HG03460 (cell line): Measurements from ENCODE around the gene GIGYF2.

Experiments used
- ATAC-seq: cut with Tn5 transposase; IDR thresholded peaks from one replicate; pipeline ENCODE4 v1.9.1; 2021; ENCODE audit not compliant: unreplicated experiment

Gene GIGYF2

DNA sequence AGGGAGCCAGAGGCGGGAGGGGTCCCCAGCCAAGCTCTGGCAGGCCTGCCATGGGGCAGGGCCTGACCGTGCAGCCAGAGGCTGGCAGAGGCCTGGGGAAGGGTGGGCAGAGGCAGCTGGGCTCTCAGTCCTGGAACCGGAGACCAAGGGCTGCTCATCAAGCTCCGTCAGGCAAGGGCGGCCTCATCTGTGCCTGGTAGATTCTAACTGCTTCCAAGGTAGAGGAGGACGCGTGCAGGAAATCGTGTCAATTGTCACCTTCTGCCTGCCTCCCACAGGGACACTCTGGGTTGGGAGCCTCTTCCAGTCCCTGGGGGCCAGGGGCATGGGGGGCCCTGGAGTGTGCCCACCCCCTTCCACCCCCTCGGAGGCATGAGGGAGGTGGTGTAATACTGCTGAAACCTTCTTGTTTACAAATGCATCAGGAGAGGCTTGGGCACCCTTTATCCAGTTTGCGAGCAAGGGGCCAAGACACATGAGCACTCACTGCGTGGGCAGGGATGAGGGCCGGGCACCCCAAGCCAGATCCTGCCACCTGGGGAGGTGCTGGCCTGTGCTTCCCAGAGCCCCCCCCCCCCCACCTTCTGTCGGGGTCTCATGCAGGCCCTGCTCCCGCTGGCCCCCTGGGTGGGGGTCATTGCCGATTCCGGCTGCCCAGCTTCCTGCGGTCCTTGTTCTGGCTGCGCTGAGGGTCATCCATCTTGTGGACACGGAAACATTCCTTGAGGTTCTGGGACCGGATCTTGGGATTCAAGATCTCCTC lies 181.9 kb downstream of the GIGYF2 start:
- ATAC-seq: no peak

DNA sequence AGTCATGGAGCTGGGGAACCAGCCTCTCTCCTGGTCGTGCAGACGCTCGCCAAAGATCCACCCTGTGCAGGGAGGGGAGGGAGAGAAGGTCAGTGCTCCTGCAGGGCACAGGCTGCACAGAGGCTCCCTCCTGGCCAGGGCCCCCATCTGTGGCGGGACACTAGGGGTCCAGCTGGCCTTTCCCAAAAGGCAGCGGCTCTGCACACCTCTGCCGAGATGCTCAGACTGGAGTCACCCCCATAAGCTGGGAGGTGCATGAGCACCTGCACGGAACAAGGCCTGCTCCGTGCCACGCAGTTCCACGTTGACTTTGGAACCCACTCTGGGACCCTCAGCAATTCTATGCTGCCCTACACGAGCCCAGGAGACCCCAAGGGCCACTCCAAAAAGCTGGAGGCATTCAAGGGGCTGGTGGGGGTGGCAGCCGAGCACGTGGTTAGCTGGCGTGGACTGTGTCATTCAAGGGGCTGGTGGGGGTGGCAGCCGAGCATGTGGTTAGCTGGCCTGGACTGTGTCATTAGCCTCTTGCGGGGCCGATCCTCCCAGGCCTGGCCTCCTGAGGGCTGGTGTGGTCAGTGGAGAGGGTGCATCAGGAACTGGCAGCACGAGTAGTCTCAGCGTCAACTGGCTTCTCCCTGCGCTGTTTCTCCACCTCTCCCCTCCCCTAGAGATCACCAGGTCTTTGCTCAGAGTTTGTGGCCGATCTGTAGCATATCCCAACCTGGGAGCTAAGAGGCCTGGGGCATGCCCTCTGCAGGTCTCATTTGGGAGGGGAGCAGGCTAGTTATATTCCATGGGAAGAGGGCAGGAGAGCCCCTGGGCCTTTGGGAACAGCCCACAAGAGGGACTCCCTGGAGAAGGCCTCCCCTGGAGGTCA lies 182.7 kb downstream of the GIGYF2 start:
- ATAC-seq: no peak

DNA sequence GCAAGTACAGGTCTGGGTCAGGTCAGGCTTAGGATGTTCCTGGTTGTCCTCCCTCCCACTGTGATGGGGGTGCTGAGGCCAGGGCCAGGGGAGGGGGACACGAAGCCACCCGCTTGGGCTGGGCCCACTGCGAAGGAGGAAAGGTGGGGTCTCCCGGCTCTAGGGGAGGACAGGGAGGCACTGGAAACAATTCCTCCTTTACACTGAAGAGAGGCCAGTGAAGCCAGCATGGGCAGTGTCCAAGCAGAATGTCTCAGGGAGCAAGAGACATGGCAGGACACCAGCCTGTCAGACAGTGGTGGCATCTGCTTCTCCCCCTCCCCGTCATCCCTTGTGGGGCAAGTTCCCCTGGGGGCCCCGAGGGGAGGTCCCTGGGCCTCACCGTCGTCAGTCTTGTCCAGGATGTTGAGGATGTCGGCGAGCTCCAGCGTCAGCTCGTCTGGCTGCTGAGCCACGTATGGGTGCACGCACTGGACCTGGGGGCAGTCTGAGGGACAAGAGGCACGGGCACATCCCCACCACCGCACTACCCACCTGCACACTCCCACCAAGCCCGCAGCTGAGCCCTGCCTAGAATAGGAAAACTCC lies 183.7 kb downstream of the GIGYF2 start:
- no peak for ATAC-seq

DNA sequence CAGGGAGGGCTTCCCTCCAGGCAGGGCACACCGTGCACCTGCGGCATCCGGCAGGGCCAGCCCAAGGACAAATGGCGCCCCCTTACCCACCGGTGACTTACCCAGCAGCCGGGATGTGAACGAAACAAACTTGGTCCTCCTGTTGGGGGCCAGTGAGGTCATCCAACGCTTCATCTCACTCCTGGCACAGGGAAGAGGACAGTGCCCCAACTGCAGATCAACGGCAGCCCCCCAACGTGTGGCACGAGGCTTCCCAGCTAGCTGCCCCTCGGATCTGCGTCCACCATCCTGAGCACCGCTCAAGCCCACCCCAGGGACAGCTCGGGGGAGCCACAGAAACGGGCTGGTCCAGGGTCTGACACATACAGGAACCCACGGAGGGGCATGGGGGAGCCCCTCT lies 185.0 kb downstream of the GIGYF2 start:
- ATAC-seq: no peak

DNA sequence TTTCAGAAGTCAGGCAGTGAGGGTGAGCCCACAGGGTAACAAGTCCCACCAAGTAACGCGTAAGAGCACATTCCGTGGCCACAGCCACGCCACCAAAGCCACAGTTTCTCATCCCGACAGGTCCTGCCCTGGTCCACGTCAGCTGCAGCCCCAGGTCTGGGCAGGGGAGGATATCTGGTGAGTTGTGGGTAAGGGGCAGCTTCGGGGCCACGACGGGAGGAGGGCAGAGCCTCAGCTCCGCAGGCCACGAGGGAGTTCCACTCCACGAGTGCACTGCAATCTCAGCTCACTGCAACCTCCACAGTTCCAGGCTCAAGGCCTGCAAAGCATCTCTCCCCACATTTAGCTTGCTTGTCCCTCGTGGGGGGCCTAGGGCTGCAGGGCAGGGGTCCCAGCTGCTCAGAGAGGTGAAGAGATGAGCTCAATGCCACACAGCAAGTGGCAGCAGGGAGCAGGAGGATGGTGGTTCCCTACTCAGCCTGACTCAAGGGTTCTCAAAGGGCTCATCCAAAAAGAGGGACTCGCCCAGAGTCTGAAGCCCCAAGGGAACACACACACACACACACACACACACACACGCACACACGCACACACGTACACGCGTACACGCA lies 185.5 kb downstream of the GIGYF2 start:
- no peak for ATAC-seq

DNA sequence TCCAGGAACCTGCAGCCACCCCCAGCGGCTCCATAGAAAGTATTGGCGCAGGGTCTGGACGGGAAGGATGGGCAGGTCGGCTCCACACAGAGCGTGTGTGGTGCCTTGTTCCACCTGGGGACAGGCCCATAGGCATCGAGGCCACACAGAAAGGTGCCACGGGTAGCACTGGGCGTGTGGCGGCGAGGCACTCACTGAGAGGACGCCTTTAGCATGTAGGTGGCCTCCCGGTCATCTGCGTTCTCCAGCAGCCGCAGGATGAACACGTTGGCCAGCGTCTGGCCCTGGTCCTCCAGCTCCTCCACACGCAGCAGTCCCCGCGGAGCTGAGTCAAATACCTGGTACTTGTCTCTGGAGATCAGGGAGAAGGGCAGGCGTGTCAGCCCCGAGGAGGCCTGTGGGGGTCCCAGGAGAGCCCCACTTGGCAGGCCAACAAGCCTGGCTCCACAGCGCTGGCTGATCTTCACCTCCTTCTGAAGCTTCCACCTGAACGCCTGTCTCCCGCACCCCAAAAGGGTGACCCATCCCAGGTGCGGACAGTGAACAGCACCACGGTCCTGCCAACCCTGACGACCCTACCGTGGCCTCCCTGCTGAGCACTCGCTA lies 186.1 kb downstream of the GIGYF2 start:
- no peak for ATAC-seq

DNA sequence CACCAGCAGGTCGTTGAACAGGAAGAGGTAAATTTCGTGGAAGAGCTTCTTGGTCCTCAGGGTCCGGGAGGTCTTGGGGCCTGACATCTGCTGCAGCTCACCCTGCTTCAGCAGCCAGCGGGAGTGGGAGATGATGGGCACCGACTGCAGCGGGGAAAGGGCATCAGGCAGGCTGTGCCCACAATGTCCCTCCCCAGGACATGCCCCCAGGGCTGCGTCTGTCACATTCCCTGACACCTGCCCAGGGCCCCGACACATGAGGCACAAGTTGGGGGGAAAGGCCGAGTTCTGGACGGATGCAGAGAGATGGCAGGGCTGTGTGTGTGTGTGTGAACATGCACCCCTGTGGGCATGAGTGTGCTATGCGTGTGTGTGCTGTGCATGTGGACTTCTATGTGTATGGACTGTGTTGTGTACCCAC lies 186.9 kb downstream of the GIGYF2 start:
- no peak for ATAC-seq

DNA sequence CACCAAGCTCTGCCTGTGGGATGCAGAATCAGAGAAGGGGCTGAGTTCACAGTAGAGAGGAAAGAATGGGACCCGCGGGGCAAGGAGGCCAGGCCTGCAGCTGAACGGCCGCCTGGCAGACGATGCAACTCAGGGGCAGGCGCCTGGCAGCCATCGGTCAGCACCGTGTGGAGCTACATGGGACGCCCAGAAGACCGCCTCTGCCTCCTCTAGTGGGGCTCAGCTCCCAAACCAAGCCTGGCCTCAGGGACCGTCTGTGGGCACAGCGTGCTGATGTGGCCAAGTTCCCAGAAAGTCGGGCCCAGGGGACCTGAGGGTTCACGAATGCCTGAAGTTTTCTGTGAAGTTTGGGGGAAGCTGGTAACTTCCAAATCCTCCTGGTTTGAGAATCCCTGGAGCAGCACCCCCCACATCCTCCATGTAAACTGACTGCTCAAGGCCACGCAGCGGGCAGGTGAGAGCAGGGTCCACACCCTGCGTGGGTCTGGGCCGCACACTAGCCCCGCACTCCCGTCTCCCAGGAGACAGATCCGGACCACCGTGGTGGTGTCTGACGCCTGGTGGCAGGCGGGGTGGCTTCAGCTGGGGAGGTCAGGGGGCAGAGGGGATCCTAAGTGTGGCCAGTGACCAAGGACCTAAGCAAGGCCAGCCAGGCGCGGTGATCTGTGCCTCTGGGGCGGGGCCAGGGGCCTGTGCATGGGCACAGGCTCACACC lies 187.6 kb downstream of the GIGYF2 start:
- ATAC-seq: no peak

DNA sequence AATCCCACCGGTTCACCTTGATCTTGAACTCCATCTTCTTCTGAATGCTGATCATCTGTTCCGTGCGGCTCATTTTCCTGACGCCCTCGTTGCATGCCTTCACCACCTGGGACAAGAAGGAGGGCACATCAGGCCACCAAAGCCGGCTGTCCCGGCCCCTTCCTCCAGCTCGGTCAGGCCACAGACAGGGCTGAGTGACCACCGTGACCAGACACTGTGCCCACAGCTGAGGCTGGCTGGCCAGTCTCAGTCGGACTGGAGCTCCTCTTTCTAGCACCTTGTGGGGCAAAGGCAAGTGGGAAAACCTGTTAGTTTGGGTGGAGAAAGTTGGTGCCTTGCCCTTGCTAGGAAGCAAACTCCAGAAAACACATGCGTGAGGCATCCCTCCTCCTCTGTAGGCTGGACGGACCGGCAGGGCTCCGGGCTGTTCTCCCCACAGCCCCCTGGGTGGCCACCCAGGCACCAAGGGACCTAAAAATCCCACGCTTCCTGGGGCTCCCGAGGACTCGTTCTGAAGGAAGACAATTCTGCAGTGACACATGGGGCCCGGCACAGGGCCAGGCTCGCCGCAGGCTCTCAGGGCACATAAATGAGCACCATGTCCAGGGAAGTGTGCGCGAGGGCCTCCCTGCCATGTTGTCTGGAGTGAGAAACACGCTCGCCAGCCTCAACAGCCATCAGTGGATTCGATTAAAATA lies 188.3 kb downstream of the GIGYF2 start:
- ATAC-seq: no peak

DNA sequence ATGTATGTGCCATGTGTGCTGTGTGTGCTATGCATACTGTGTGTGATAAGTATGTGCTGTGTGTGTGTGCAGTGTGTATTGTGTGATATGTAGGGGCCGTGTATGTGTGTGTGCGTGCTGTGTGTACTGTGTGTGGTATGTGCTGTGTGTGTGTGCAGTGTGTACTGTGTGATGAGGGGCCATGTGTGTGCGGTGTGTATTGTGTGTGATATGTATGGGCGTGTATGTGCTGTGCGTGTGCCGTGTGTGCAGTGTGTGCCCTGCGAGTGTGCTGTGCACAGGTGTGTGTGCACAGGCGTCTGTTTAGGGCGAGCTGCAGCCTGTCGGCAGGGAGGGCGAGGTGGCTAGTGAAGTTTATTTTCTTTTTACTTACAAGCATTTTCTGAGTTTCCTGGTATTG lies 189.0 kb downstream of the GIGYF2 start:
- no peak for ATAC-seq

DNA sequence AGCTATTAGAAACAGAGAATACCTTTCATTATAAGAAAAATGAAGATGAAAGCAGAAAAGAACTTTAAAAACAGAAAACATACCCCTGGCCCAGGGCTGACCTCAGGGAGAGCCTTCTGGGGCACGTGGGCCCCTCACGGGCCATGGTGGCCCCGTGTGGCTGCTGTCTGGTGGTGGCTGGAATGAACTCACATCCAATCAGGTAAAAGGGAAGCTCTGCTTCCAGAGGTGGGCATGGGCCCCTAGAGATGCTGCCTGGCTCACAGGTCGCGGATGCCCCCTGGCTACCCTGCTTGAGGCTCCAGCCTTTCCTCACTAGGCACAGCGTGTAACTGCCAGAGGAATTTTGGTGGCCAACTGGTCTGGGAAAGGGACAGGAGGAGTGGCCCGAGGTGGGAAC lies 189.5 kb downstream of the GIGYF2 start:
- ATAC-seq: no peak

DNA sequence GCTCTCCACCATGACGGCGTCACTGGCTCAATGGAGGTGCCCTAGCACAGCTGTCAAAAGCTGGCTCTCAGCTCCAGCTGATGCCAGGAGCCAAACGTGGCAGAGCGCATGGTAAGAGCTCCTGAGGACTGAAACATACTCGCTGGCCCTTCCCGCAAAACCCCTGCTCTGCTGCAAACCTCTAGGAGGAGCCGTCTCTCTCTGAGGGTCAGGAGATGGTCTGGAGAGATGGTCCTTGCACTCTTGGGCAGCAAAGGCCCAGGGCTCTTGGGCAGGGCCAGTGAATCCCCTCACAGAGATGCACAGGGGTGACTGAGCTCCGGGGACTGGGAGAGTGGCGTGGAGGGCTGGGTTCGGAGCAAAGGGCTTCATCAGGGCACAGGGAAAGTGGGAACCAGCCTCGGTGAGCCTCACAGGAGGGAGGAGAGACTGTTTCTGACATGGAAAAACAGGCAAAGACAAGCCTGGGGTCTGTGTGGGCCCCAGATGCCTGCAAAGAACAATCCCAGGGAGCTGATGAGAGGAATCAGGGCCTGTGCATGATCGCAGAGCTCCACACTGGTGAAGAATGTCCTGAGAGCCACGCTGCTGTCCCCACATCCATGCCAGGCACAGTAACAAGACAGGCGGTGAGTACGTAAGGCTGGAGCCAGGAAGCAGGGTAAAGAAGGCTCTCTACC lies 190.2 kb downstream of the GIGYF2 start:
- no peak for ATAC-seq

DNA sequence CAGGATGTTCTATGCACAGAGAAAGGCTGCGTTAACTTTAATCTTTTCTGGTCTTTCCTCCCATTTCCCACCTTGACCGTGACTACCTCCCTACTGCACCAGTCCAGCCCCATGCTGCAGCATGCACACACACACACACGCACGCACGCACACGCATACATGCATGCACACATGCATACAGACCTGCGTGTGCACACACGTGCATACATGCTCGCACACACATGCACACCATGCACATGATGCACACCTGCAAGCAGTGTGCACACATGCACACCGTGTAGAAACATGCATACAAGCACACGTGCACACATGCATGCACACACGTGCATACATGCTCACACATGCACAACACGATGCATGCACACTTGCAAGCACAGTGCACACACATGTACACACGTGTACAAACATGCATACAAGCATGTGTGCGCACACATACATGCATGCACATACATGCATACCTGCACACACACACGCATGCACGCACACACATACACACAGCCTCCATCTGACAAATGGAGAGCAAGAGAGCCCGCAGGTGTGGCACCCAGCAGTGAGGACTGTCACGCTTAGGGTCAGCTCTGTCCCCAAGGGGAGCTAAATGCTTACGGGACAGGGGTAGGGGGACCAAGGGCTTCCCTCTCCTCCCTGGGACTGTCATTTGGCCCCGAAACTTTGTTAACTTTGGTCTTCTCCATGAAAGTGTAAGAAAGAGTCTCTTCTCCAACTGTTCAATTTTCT lies 191.1 kb downstream of the GIGYF2 start:
- no peak for ATAC-seq

DNA sequence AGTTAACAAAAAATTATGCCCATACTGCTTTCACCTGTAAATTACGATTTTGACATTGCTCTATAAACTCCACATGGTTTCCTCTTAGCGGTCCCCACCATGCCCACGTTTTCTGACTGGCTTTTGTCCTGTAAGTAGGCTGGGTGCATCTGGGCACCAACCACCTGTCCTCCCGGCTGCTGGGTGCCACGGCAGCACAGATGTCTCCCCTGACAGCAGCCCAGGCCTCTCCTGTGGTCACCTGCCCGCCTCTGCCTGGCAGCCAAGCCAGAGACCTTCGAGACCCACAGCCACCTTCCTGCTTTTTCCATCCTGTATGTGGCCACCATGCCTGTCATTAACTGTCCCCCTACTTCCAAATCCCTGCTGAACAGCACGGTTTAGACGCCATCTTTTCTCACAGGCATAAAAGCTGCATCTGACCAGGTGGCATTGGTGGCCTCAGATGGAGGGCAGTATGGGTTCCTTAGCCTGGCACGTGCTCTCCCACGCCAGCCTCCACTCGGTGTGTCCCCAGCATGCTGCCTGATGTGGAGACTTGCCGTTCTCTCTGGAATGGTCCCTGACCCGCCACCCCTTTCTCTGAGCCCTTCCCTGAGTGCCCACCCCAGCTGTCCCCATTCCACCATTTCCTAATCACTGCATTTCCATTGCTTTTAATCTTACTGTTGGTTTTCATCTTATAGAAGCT lies 191.9 kb downstream of the GIGYF2 start:
- ATAC-seq: no peak

DNA sequence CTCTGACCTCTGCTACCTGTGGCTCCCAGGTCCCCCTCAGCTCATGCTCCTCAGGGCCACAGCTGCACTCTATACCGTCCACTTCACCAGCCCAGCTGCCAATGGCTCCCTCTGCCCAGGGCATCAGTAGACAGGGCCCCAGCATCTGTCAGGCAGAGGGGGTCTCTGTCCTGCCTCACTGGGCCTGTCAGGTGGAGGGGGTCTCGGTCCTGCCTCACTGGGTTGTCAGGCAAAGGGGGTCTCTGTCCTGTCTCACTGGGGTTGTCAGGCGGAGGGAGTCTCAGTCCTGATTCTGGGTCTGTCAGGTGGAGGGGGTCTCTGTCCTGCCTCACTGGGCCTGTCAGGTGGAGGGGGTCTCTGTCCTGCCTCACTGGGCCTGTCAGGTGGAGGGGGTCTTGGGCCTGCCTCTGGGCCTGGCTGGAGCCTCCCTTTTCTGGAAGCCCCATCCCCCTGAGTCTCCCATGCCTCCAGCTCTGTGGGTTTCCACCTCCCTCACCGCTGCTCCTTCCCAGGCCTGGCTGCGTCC lies 192.8 kb downstream of the GIGYF2 start:
- ATAC-seq: no peak

DNA sequence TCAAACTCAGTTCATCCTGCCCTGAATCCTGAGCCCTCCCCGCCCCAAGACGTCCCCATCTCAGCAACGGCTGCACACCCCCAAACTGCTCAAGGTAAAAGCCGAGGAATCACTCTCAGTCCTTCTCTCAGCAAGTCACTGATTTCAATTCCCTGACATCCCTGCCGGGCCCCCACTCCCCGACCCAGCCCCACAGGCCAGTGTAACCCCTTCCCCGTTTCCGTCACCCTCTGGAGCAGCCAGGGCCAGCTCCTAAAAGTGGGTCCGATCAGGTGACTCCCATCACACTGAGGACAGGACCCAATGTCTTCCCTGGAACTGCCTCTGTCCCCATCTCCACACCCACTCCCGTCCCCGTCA lies 193.4 kb downstream of the GIGYF2 start:
- no peak for ATAC-seq

DNA sequence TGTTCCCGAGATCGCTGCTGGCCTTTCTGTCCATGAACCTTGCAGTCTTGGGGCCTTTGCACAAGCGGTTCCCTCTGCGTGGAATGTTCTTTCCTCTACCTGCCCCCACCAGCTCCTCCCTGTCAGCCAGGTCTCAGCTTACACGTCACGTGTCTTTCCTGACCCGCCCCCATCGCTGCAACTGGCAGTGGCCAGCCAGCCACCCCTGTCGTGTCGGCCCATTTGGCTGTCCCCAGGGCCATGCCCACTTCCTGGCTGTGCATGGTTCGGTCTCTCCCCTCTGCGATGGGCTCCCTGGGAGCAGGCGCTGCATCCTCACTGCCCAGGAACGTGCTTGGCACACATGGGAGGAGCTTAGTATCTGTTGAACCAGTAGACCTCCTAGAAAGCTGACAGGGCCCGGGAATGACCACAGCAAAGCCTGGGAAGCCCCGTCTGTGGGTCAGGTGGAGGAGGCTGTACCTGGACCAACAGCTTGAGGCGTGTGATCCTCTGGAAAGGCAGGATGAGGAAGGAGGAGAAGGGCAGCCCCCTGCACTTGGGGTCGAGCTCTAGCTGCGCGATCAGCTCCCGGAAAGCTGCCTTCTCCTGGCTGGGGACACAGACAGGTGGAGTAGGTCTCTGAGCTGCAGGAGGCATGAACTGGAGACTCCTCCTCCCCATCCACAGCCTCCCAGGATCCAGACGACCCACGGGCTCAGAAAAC lies 193.9 kb downstream of the GIGYF2 start:
- ATAC-seq: no peak
